GM23338 (cell line): ENCODE data around the gene RXRA.

Experiments used
- CREB1 ChIP-seq: fragments of 250-450 bp; sonication (Bioruptor Pico); IDR thresholded peaks from 2 replicates; pipeline ENCODE4 v1.5.0; 2020; ENCODE audit warnings: low read depth, mild to moderate bottlenecking, moderate library complexity
- CTCF ChIP-seq, 2 experiments: fragments of 200-600 bp in 1 of 2; sonication (generic) in 1 of 2; conservative IDR thresholded peaks; 2 replicates each; pipeline versions ENCODE4 v1.5.1 to v1.6.1; 2016 to 2017; ENCODE audit warnings: antibody characterized with exemption in 2 of 2, low read depth in 2 of 2, mild to moderate bottlenecking in 2 of 2, moderate library complexity in 1 of 2
- ETS1 ChIP-seq: IDR thresholded peaks from 2 replicates; pipeline ENCODE4 v1.6.1; 2016; ENCODE audit warnings: antibody characterized with exemption
- EZH2 ChIP-seq: fragments of 200-600 bp; sonication (generic); IDR thresholded peaks from one replicate; pipeline ENCODE4 v1.8.0; 2017; ENCODE audit warnings: antibody characterized with exemption, mild to moderate bottlenecking, low read depth; ENCODE audit not compliant: unreplicated experiment
- EZH2phosphoT487 ChIP-seq: fragments of 200-600 bp; sonication (generic); IDR thresholded peaks from one replicate; pipeline ENCODE4 v1.8.1; 2018; ENCODE audit warnings: antibody characterized with exemption; ENCODE audit not compliant: unreplicated experiment
- POLR2AphosphoS5 ChIP-seq: IDR thresholded peaks from 2 replicates; pipeline ENCODE4 v1.6.1; 2016; ENCODE audit warnings: antibody characterized with exemption, low read depth
- REST ChIP-seq: IDR thresholded peaks from one replicate; pipeline ENCODE4 v1.6.1; 2018; ENCODE audit warnings: antibody characterized with exemption; ENCODE audit not compliant: unreplicated experiment
- ZNF331 ChIP-seq: fragments of 250-450 bp; sonication (Bioruptor Pico); IDR thresholded peaks from 2 replicates; pipeline ENCODE4 v1.5.0; 2020; ENCODE audit warnings: low read depth, mild to moderate bottlenecking, moderate library complexity
- ZNF462 ChIP-seq: fragments of 250-450 bp; sonication (Bioruptor Pico); IDR thresholded peaks from 2 replicates; pipeline ENCODE4 v1.5.0; 2020; ENCODE audit warnings: mild to moderate bottlenecking, moderate library complexity

DNA sequence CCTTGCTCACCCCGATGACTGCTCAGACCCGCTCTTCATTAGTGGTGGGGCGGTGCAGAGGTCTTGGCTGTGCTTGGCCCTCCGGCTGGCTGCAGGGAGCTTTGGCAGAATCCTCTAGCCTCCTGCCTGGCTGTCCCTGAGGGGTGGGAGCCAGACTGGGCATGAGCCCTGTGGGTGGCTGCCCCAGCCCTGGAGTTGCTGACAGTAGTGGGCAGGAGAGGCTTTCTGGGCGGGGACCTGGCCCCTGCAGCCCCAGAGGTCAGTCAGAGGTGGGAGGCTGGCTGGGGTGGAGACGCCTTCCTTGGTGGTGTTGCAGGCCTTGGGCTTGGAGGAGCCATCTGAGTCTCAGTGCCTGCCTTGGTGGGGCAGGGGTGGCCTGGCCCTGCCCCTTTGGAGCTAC is 146.0 kb downstream of the RXRA start:
- TF ChIP-seq CTCF (conservative IDR thresholded peaks at IDR 0.05; ENCODE audit: low read depth in 2 of 2): no peak
- TF ChIP-seq REST: no peak
- TF ChIP-seq POLR2AphosphoS5: no peak
- no peak for TF ChIP-seq EZH2
- no peak for TF ChIP-seq ETS1
- no peak for TF ChIP-seq CREB1
- TF ChIP-seq EZH2phosphoT487: no peak
- TF ChIP-seq ZNF462 (CRISPR knock-in tag): no peak
- TF ChIP-seq ZNF331 (CRISPR knock-in tag): no peak
